Cardiac fibroblast (primary cell): Measurements from ENCODE around the gene KRT74.

Source experiments
- DNase-seq, 2 donors: peaks; one replicate each; pipeline versions ENCODE4 v3.0.0 to v3.0.0-alpha.2; 2010; ENCODE audit warnings: low read depth in 2 of 2
- H3K4me3 ChIP-seq, 2 donors: replicated peaks in 1 of 2; 1 replicate in 1 of 2; 2 replicates in 1 of 2; pipeline ENCODE4 v1.5.1; 2011; ENCODE audit warnings: low read depth in 2 of 2, low read length in 2 of 2, mild to moderate bottlenecking in 2 of 2, moderate library complexity in 1 of 2
- CTCF ChIP-seq: IDR thresholded peaks from one replicate; pipeline ENCODE4 v1.5.1; 2011; ENCODE audit warnings: low read depth, mild to moderate bottlenecking, low read length, inconsistent platforms

Gene KRT74

GRCh38 chr12:52608826-52609630, 35.4 kb upstream of the KRT74 start:
- DNase-seq: no peak
- no peak for TF ChIP-seq CTCF
- H3K4me3 ChIP-seq: no peak overlapping the region

DNA sequence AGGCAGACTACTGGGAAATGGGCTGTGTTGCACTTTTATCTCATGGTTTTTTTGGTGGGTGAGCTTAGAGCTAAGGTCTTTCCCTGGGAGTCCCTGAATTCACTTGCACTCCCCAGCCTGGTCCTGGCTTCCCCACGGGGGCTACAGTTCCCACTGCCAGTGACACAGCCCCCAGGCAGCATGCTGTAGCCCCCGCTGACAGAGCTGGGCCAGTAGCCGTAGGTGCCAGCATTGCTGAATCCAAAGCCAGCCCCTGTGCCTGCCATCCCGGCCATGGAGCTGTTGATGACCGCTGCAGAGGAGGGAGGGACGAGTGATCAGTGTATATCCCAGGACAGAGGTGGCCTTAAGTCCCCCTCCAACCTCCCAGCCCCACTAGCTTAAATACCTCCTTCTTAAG, 34.5 kb upstream of the KRT74 start:
- no peak for TF ChIP-seq CTCF
- no peak for DNase-seq
- no peak overlapping the region for H3K4me3 ChIP-seq

GRCh38 chr12:52607314-52607713, 33.7 kb upstream of the KRT74 start:
- no peak overlapping the region for H3K4me3 ChIP-seq
- no peak for TF ChIP-seq CTCF
- DNase-seq: no peak

DNA sequence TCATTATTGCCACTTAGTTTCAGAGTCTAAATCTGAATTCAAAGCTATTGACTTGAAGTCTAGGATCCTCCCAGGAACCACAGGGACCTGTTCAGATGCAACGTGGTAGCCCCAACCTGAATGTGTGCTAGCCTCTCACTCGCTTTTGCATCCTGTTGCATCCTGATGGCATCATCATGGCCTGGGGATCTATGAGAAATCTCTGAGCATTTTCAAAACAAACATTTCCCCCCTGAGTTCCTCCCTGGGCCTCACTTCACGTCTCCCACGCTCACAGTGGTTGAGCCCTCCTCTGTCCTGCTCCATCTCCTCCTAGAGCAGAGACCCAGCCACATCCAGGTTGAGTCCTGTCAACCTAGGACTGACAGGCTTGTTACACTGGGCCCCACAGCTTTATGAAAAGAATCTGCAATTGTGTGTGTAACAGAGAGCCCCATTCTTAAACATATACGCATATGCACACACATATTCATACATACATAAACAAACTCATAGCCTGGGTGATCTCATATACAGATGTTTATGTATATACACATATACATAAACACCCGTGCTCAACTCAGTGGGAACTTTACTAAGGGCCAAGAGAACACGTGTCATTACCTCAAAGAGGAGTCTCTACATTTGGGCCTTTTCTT, 33.1 kb upstream of the KRT74 start:
- no peak for DNase-seq
- no peak overlapping the region for H3K4me3 ChIP-seq
- no peak for TF ChIP-seq CTCF

GRCh38 chr12:52606096-52606495, 32.5 kb upstream of the KRT74 start:
- no peak for DNase-seq
- TF ChIP-seq CTCF: no peak
- H3K4me3 ChIP-seq: no peak overlapping the region

GRCh38 chr12:52605542-52605941, 31.9 kb upstream of the KRT74 start:
- no peak overlapping the region for H3K4me3 ChIP-seq
- DNase-seq: no peak
- no peak for TF ChIP-seq CTCF
